ENCODE data around the gene BRINP1. TPM values are rescaled to one million over a fixed set of nuclear protein-coding genes. Genes with fewer than 3 reads are reported as not detected.

Gene BRINP1, protein sequence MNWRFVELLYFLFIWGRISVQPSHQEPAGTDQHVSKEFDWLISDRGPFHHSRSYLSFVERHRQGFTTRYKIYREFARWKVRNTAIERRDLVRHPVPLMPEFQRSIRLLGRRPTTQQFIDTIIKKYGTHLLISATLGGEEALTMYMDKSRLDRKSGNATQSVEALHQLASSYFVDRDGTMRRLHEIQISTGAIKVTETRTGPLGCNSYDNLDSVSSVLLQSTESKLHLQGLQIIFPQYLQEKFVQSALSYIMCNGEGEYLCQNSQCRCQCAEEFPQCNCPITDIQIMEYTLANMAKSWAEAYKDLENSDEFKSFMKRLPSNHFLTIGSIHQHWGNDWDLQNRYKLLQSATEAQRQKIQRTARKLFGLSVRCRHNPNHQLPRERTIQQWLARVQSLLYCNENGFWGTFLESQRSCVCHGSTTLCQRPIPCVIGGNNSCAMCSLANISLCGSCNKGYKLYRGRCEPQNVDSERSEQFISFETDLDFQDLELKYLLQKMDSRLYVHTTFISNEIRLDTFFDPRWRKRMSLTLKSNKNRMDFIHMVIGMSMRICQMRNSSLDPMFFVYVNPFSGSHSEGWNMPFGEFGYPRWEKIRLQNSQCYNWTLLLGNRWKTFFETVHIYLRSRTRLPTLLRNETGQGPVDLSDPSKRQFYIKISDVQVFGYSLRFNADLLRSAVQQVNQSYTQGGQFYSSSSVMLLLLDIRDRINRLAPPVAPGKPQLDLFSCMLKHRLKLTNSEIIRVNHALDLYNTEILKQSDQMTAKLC
- total RNA-seq: not detected

DNA sequence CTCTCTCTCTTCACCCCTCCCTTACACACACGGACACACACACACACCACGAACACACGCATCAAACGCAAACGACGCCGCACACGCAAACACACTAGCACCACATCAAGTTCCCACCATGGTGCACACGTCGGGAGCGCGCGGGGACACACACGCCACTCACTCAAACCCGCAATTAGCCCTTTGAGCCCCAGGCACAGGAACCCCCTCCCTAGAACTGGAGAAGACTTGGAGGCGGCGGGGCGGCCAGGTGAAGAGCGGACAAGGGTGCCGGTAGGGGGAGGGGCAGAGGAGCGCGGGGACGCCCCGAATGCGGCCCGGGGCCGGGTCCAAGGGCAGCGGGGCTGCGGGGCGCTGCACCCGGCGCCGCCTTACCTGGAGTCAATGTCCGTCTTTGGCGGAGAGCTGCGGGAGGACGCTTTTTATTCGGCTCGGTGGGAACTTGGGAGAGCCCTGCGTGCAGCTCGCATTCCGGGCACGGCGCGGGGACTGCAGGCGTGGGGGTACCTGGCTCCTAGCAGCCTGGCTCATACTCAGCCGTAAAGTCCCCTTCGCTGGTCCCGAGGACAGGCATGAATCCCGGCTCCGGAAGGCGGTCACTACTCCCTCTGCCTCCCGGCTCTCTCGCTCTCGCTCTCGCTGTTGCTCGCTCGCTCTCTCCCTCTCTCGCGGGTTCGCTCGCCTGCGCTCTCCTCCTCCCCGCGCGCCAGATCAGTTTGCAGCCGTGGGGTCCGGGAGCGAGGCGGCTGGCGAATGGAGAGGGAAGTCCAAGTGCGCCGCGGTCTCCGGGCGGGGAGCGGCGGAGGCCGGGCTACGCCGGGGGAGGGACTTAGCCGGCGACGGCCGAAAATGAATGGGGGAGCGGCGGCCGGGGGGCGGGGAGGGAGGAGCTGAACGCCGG lies at the start of gene BRINP1:
Gene BRINP1 (minus strand): TSS at position 755 of the 901 bp plus-strand sequence. CDS start 56,080 bp downstream, outside the sequence.
- TF ChIP-seq, protein P1, sequence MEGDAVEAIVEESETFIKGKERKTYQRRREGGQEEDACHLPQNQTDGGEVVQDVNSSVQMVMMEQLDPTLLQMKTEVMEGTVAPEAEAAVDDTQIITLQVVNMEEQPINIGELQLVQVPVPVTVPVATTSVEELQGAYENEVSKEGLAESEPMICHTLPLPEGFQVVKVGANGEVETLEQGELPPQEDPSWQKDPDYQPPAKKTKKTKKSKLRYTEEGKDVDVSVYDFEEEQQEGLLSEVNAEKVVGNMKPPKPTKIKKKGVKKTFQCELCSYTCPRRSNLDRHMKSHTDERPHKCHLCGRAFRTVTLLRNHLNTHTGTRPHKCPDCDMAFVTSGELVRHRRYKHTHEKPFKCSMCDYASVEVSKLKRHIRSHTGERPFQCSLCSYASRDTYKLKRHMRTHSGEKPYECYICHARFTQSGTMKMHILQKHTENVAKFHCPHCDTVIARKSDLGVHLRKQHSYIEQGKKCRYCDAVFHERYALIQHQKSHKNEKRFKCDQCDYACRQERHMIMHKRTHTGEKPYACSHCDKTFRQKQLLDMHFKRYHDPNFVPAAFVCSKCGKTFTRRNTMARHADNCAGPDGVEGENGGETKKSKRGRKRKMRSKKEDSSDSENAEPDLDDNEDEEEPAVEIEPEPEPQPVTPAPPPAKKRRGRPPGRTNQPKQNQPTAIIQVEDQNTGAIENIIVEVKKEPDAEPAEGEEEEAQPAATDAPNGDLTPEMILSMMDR (IDR thresholded peaks at IDR 0.05): no peak
- TF ChIP-seq EP300 (IDR thresholded peaks at IDR 0.05) (no peak), POLR2A (IDR thresholded peaks at IDR 0.05) (no peak)
- H3K4me1 ChIP-seq: peaks cover 0 to 12% (median 5%) of the 10 kb centered on the region in 4 donors
- peak within 1 kb of the TSS in 1 of 4 donors; percentile 38 for H3K4me3 ChIP-seq
- DNase-seq (ENCODE audit: low spot score in 2 of 2): no peak
- 1 to 2% methylated on average over 36 to 89 of the region's 91 CpGs for WGBS, 2 donors
- peaks cover 0 to 36% of the 10 kb centered on the region in 2 donors for H3K27me3 ChIP-seq
- H3K27ac ChIP-seq: no peak within 1 kb of the TSS
- H3K9me3 ChIP-seq: no peaks in the 10 kb centered on the region
- H3K36me3 ChIP-seq: no peaks in the 10 kb centered on the region

DNA sequence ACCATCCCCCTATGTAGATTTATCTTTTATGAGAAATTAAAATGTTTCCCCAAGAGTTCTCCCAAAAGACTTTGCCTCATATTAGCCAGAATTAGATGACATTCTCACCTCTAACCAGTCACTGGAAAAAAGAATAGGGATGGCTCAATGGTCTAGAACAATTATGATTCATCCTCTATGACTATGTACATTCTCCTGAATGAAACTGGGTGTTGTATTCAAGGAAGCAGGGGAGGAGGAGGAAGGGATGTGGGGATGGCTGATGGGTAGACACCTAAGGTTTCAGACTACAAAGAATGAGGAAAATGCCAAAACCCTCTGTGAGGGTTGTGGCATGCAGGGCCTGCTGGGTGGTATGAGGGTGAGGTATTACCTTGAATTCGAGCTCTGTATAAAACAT lies 49.5 kb upstream of the BRINP1 start:
- no peaks in the 10 kb centered on the region for H3K36me3 ChIP-seq
- no peak for TF ChIP-seq POLR2A (IDR thresholded peaks at IDR 0.05)
- no peak for TF ChIP-seq EP300 (IDR thresholded peaks at IDR 0.05)
- TF ChIP-seq, protein P1 (IDR thresholded peaks at IDR 0.05): no peak
- H3K9me3 ChIP-seq: no peaks in the 10 kb centered on the region
- 50 to 59% methylated on average over 1 of the region's 1 CpG for WGBS, 2 donors
- DNase-seq (ENCODE audit: low spot score in 2 of 2): no peak
- H3K4me3 ChIP-seq: no peak overlapping the region
- H3K4me1 ChIP-seq: no peaks in the 10 kb centered on the region
- H3K27ac ChIP-seq: no peak overlapping the region
- no peaks in the 10 kb centered on the region for H3K27me3 ChIP-seq

DNA sequence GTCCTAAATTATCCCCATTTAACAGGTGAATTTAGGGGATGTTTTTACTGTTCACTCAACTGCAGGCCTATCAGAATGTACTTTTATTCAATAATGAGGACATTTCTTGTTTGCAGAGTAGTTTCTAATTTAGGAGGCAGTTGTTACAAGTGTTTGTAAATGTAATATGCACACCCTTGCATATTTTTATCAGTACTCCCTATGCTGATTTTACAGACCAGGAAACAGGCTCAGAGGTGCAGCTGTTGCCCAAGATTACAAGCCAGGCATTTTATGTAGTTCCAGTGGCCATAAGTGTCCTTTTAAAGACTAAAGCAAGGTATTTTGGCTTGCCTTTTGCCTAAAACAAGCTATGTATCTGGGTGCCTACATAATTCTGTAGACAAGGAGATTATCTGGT lies 47.6 kb upstream of the BRINP1 start:
- Histone ChIP-seq H3K27me3 (no peaks in the 10 kb centered on the region), H3K27ac (no peak overlapping the region), H3K4me3 (no peak overlapping the region), H3K36me3 (no peaks in the 10 kb centered on the region), H3K4me1 (no peaks in the 10 kb centered on the region), H3K9me3 (no peaks in the 10 kb centered on the region)
- no peak for DNase-seq (ENCODE audit: low spot score in 2 of 2)
- TF ChIP-seq, protein P1 (IDR thresholded peaks at IDR 0.05): no peak
- no peak for TF ChIP-seq POLR2A (IDR thresholded peaks at IDR 0.05)
- no peak for TF ChIP-seq EP300 (IDR thresholded peaks at IDR 0.05)

DNA sequence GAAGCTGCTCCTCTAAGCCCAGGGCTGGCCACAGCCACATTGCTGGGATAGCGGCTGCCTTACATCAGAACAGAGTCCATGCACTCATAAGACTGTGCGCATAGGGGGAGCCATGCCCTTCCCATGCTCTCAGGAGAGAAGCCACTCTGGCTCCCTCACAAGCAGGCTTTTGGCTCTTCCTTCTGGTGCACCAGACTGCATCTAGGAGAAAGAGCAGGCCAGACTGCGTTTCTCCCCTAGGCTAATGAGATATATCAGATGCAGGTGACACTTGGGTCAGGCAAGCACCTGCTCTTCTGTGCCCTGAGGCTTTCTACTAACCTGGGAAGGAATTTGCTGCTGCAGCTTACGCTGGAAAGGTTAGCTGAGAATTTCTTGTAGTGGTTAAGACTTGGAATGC lies 43.2 kb upstream of the BRINP1 start:
- 70 to 76% methylated on average over 4 of the region's 4 CpGs for WGBS, 2 donors
- no peak overlapping the region for H3K27ac ChIP-seq
- TF ChIP-seq, protein P1 (IDR thresholded peaks at IDR 0.05): no peak
- TF ChIP-seq EP300 (IDR thresholded peaks at IDR 0.05) (no peak), POLR2A (IDR thresholded peaks at IDR 0.05) (no peak)
- H3K4me3 ChIP-seq: no peak overlapping the region
- H3K36me3 ChIP-seq: no peaks in the 10 kb centered on the region
- no peaks in the 10 kb centered on the region for H3K27me3 ChIP-seq
- no peaks in the 10 kb centered on the region for H3K4me1 ChIP-seq
- H3K9me3 ChIP-seq: no peaks in the 10 kb centered on the region
- no peak for DNase-seq (ENCODE audit: low spot score in 2 of 2)

Data from tibial nerve (tissue), 4 donors.